NCI-H82 (cell line): ENCODE results near the gene SAMM50.

Source experiments
- DNase-seq: peaks from one replicate; lab custom pipeline; 2025; lab: John Stamatoyannopoulos, UW

SAMM50 gene

GRCh38 chr22:44029069-44029468 is 73.8 kb downstream of the SAMM50 start:
- no peak for DNase-seq

GRCh38 chr22:44030051-44030701 is 74.9 kb downstream of the SAMM50 start:
- DNase-seq: no peak

GRCh38 chr22:44030702-44031082 is 75.5 kb downstream of the SAMM50 start:
- no peak for DNase-seq

- DNase-seq: no peak
These were observed 76.1 kb downstream of the SAMM50 start for GRCh38 chr22:44031158-44031952.

GRCh38 chr22:44032126-44032730 is 77.0 kb downstream of the SAMM50 start:
- DNase-seq: no peak

GRCh38 chr22:44033287-44033686 is 78.0 kb downstream of the SAMM50 start:
- no peak for DNase-seq

GRCh38 chr22:44033694-44034093 is 78.5 kb downstream of the SAMM50 start:
- no peak for DNase-seq

GRCh38 chr22:44037519-44038375 is 82.5 kb downstream of the SAMM50 start:
- peak; percentile 12 for DNase-seq

GRCh38 chr22:44039566-44040171 is 84.4 kb downstream of the SAMM50 start:
- DNase-seq: no peak

GRCh38 chr22:44042249-44043218 is 87.3 kb downstream of the SAMM50 start:
- no peak for DNase-seq

GRCh38 chr22:44045145-44045544 is 89.9 kb downstream of the SAMM50 start:
- no peak for DNase-seq
